Medulla oblongata (tissue), 1 donor: Measurements from ENCODE around the gene EXD3.

Source experiments
- DNase-seq: peaks from one replicate; pipeline ENCODE4 v3.0.0-alpha.2; 2015; ENCODE audit errors: extremely low spot score

Gene EXD3

DNA sequence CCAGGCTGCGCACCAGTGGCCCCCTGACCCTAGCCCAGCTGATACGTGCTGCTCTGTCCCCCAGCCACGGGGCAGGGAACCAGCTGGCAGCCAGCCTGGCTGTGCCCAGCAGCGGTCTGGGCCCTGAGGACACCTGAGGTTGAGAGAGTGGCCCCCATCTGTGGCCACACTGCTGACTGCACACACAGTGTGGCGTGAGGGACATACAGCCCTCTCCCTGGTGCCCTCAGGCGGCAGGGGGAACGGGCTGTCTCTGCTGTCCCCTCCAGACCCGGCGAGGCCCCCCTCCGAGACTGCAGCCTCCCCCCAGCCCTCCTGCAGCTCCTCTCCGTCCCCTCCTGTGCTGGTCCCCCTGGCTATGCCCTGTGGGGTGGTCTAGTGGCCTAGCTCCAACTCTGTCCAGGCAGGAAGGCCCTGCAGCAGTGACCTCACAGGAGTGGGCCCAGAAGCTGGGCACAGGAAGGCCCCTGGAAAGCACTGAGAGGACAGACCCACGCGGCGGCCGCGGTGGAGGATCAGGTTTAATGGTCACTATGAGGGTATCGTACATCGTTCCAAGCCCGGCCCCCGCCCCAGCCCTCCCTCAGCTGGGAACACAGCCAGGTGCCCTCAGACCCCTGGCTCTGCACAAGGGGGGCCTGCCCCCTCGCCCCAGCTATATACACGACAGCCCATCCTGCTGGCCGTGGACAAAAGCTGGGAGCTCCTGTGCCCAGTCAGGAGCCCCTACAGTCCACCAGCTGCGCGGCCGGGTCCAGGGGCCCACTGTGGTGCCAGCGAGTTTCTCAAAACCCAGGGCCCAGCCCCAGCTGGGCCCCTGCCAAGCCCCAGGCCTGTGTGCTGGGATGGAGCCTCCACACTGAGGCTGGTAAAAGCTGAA is 25.0 kb upstream of the EXD3 start:
- DNase-seq = peak; percentile 63

DNA sequence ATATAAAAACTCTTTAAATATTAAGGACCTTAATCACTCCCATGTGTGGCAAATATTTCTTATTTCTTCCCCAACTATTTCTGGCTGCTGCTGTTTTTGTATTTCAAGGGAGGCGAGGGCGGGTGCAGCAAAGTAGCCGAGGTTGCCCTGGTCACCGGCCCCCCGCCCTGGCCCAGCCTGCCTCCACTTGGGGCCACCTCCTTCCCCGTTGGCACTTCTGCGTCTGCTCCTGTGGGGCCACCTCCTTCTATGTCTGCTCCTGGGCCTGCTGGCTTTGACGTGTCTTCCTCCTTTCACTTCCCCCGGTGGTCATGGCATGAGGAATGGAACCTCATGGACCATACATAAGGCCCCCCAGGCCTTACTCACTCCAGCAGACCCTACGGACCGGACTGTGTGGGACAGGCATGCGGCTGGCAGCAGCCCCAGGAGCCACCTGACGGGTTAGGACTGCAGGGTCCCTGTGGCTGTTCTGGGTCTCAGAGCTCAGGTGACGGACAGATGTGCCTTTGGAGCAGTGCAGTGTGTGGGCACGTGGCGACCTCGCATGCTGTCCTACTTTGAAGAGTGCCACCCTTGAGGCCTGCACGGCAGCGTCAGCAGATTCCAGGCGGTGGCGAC is 24.0 kb upstream of the EXD3 start:
- peak; percentile 50 for DNase-seq

DNA sequence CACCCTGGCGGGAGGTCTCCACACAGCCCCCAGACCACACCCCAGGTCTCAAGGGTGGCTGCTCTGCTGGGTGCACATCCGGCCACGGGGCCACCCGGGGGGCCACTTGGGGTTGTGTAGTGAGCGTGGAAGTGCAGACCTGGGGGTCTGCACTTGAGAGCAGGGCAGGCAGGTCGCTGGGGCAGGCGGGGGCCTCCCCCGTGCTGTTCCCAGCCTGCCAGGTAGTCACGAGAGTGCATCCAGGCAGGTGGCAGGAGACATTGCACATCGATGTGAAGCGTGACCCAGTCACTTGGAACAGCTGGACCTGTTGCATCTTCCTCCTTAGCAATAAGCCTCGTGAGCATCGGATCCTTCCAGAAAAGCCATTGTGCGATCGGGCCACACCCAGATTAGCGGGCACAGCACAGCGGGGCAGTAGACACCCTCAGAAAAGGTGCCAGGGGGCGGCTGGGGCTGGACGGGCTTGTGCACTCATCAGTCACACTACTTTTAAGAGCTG is 23.0 kb upstream of the EXD3 start:
- no peak for DNase-seq

DNA sequence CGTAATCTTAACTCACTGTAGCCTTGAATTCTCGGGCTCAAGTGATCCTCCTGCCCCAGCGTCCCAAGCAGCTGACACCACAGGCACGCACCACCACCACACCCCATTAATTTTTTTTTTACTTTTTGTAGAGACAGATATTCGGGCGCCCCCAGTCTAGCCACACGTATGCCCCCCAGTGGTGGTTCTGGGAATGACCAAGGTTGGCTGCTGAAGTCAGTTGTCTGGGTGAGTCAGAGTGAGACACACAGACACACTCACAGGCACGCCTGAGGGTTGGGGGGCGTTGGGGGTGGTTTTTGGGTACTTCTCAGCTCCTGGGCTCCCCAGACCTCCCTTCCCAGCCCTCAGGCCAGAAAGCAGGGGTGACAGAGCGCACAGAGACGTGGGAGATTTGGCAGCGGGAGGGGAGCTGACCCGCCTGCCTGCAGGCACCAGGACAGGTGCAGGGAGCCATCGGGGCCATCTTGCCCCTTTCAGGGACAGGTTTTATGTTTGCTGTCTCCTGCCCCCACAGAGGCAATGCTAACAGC is 22.4 kb upstream of the EXD3 start:
- DNase-seq = peak; percentile 85

DNA sequence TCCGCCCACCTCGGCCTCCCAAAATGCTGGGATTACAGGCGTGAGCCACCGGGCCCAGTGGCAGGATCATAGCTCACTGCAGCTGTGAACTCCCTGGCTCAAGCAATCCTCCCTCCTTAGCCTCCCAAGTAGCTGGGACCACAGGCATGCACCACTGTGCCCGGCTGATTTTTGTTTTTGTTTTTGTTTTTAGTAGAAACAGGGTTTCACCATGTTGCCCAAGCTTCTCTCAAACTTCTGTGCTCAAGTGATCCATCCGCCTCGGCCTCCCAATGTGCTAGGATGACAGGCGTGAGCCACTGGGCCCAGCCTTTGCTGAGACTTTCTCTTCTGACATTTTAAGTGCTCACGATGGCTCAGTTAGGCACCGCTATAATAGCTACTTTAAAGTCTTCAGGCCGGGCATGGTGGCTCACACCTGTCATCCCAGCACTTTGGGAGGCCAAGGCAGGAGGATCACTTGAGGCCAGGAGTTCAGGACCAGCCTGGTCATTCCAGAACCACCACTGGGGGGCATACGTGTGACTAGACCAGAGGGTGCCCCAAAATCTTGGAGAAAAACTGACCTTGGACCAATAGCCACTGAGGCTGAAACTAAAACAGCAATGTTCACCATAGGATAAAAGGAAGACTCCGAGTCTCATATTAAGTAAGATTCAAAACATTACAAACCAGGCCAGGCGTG is 21.3 kb upstream of the EXD3 start:
- DNase-seq = no peak

DNA sequence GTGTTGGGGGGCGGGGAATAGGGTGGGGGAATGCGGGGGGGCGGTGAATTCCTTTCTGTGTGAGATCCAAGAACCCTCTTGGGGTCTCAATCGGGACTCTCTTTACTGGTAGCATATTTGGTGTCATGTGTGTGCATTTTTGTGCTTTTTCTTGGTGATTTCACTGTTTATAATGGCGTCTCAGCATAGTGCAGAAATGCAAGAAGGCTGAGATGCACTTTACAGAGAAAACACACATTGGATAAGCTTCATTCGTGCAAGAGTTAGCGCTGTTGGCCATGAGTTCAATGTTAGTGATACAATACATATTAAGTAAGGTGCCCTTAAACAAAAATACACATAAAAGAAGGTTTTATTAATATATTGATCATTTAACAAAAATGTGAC is 19.0 kb upstream of the EXD3 start:
- DNase-seq = no peak

DNA sequence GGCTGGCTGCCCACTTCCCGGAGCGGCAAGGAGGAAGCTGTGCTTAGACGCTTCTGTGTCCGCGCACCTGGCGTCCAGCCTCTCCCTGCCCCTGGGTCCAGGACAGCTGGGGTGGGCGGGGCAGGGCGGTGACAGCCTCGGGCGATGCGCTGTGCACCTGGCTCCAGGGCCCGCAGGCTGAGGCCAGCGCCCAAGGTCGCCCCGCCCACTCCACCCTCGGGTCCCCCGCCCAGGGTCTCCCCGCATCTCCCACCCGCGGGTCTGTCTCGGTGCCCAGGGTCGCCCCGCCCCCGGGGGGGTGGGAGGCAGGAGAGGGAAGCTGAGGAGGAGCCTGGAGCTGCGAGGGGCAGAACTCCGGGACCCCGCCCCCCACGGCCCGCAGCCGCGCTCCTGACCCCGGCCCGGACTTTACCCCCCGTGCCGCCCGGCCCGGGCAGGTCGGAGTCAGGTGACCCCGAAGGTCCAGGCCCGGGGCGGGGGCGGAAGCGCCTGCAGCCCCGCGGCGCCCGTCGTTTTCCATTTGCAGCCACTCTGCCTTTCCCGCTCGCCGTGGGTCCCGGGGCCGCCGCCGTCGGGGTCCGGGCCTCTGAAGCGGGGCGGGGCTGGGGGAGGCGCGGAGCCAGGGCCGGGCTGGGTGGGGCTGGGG is 18.4 kb upstream of the EXD3 start, which contains the start of gene ENTPD8:
Gene ENTPD8, minus strand, starts transcription at position 69 of the 646 bp plus-strand sequence. CDS start 3,072 bp downstream, outside the sequence.
- DNase-seq = no peak

GRCh38 chr9:137439158-137439714 is 16.3 kb upstream of the EXD3 start:
- no peak for DNase-seq

DNA sequence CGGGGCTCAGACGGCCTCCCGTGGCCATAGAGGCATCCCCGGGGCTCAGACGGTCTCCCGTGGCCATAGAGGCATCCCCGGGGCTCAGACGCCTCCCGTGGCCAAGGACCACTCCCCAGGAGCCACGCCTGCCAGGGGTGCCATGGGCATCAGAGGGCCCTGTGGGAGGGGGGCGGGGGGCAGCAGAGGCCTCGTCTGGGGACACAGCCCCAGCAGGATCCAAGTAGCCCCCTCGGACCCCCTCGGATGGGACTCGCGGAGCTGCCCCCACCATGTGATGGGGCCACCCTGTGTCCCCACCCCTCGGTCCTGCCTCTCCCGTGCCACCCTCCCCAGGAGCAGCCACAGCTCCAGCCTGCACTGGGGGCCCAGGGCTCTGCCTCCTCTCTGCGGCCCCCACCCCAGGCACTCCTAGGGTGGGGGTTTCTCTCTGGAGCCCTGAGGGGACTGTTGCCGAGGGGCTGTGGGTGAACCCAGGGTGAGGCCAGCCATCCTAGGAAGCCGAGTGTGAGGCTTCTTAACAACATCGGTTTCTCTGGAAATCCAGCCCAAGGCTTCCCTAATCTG is 15.7 kb upstream of the EXD3 start:
- DNase-seq = no peak

- DNase-seq = no peak
These were observed 15.0 kb upstream of the EXD3 start for GRCh38 chr9:137437691-137438590.

GRCh38 chr9:137436761-137437600 is 14.0 kb upstream of the EXD3 start:
- DNase-seq = no peak

DNA sequence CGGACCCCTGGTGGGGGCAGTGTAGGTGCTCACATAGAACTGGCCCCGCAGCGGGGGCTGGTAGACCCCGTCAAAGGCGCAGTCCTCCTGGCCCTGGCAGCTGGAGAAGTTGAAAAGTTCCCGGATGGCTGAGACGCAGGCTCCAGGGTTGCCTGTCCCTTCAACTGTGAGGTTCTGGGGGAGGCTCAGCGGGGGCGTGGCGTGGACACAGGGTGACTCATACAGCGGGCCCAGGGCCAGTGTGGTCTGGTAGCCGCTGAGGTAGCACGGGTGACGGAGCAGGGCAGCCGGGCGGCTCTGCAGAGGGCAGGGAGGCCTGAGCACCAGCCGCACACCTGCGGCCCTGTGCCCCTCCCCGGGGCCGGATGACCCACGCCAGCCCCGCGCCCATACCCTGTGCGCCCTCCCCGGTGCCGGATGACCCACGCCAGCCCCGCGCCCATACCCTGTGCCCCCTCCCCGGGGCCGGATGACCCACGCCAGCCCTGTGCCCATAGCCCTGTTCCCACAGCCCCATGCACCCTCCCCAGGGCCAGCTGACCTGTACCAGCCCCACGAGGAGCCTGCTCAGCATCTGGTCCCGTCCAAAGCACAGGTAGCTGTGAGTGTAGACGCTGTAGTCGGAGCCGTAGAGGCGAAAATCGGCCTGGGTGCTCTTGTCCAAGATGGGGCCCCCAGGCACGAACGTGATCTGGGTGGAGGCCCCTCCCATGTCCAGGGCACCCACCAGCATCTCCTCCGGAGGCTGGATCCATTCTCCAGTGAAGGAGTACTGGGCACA is 13.2 kb upstream of the EXD3 start:
- no peak for DNase-seq

DNA sequence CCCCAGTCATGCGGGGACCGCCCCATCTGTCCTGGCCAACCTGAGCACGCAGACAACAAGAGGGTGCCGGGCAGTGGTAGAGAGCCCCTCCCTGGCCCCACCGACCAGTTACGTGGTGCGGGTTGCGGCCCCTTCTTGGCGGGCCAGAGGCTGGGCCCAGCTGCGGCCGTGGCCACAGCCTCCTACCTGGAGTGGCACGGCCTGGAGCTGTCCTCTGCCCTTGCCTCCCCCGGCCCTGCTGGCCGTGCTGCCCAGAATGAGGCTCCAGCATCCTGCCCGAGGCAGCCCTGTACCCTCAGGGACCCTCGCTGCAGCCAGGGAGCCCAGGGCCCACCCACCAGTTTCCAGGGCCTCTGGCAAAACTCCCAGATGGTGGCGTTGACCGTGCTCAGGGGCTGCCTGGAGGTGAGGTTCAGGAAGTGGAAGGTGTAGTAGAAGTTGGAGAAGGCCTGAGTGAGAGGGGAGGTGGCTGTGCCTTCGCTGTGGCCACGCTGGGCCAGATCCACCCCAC is 12.5 kb upstream of the EXD3 start:
- no peak for DNase-seq

DNA sequence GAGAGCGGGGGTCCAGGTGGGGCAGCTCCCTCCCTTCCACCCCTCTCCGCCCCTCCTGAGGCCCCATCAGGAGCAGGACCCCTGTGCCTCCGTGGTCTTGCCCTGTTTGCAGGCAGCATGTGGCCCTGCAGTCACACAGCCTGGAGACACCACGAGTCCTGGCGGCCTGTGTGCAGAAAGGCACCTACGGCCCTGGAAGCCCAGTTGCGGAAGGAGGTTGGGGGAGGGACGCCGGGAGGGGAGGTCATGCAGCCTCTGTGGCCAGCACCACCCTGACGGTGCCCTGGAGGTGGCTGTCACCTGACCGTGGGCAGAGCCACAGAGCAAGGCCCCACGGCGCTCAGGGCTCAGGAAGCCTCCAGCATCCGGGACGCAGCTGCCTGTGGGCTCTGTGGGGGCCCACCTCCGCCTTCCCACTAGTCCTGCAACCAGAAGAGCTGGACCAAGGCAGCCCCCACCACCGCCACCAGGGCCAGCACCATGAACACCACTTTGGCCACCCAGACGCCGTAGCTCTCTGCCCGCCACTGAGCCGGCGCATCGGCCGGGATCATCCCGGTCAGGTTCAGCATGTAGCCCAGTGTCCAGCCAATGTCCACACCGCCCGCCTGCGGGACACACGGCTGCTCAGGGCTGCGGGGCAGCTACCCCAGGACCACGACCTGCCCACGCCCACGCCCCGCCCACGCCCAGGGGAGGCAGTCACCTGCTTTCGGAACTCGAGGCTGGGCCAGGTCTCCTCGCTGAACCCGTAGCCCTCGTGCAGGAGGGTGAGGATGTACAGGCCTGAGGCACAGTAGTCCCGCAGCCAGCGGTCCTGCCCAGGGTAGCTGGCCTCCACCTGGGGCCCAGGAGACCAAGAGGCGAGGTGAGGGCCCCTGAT is 11.8 kb upstream of the EXD3 start:
- no peak for DNase-seq

DNA sequence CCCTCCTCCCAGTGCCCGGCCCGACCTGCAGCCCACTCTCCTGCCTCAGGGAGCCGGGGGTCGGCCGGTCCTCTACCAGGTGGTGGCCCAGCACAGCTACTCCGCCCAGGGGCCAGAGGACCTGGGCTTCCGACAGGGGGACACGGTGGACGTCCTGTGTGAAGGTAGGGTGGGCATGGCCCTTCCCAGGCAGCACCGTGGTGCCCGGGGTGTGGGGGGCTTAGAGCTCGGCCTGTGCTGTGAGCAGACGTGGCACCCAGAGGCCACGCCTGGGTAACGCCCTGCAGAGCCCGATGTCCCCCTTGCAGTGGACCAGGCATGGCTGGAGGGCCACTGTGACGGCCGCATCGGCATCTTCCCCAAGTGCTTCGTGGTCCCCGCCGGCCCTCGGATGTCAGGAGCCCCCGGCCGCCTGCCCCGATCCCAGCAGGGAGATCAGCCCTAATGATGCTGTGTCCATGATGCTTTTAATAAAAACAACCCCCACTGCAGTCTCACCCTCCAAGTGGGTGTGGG is 11.0 kb upstream of the EXD3 start:
- no peak for DNase-seq

DNA sequence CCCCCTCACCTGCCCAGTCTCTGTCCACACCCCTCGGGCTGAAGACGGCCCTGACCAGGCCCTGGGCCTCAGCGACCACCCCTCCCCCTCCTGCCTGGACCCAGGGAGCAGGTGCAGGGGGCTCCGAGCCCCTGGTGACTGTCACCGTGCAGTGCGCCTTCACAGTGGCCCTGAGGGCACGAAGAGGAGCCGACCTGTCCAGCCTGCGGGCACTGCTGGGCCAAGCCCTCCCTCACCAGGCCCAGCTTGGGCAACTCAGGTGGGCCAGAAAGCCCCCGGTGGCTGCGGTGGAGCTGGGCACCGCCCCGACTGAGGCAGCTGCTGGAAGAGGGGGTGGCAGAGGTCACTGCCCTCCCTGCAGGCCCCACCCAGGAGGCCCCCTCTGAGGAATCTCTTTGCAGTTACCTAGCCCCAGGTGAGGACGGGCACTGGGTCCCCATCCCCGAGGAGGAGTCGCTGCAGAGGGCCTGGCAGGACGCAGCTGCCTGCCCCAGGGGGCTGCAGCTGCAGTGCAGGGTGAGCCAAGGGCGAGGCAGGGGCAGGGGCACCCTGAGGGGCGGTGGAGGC is 10.5 kb upstream of the EXD3 start:
- DNase-seq = no peak
